Keratinocyte (primary cell): ENCODE measurements around the gene SPPL3. TPM values are rescaled to one million over a fixed set of nuclear protein-coding genes. Genes with fewer than 3 reads are reported as not detected.

Experiments
- DNase-seq: peaks from one replicate; pipeline ENCODE4 v3.0.0-alpha.2; 2011; ENCODE audit warnings: low read depth, missing footprints, low spot score
- FAIRE-seq: peaks from 2 replicates; lab custom pipeline; 2011; peaks lifted over from hg19 to GRCh38; lab: Jason Lieb, UNC
- H2AFZ ChIP-seq: 2 replicates; pipeline ENCODE4 v1.6.0; 2012; ENCODE audit warnings: low read length, control low read depth, inconsistent platforms; ENCODE audit not compliant: control insufficient read depth
- H3K27ac ChIP-seq: 2 replicates; pipeline ENCODE4 v1.5.1; 2011; ENCODE audit warnings: low read length; ENCODE audit not compliant: control insufficient read depth, insufficient read depth
- H3K27me3 ChIP-seq: 3 replicates; pipeline ENCODE4 v1.6.0; 2011; ENCODE audit warnings: low read length; ENCODE audit not compliant: control insufficient read depth, insufficient read depth; ENCODE audit errors: extremely low read depth
- H3K36me3 ChIP-seq, 2 experiments: 2 replicates in 1 of 2; 3 replicates in 1 of 2; pipeline ENCODE4 v1.5.1; 2011; ENCODE audit warnings: low read length in 2 of 2, mild to moderate bottlenecking in 1 of 2; ENCODE audit not compliant: control insufficient read depth in 2 of 2, insufficient read depth in 2 of 2; ENCODE audit errors: extremely low read depth in 1 of 2
- H3K4me1 ChIP-seq: 3 replicates; pipeline ENCODE4 v1.5.1; 2011; ENCODE audit warnings: low read length; ENCODE audit not compliant: control insufficient read depth, insufficient read depth; ENCODE audit errors: extremely low read depth
- H3K4me2 ChIP-seq: 3 replicates; pipeline ENCODE4 v1.6.0; 2011; ENCODE audit warnings: low read depth, low read length; ENCODE audit not compliant: control insufficient read depth, insufficient read depth; ENCODE audit errors: extremely low read depth
- H3K4me3 ChIP-seq, 3 experiments: fragments of 200-600 bp in 1 of 3; sonication (generic) in 1 of 3; 2 replicates in 2 of 3; 3 replicates in 1 of 3; pipeline ENCODE4 v1.5.1; 2011 to 2016; ENCODE audit warnings: low read length in 3 of 3, mild to moderate bottlenecking in 3 of 3, control low read depth in 2 of 3, inconsistent platforms in 1 of 3, low read depth in 1 of 3, mixed read lengths in 1 of 3, mixed run types in 1 of 3, moderate library complexity in 1 of 3; ENCODE audit not compliant: control insufficient read depth in 2 of 3, insufficient read depth in 2 of 3; ENCODE audit errors: extremely low read depth in 1 of 3
- H3K79me2 ChIP-seq: 2 replicates; pipeline ENCODE4 v1.6.0; 2012; ENCODE audit warnings: low read length; ENCODE audit not compliant: control insufficient read depth, insufficient read depth
- H3K9ac ChIP-seq: 3 replicates; pipeline ENCODE4 v1.6.0; 2011; ENCODE audit warnings: low read length; ENCODE audit not compliant: control insufficient read depth, insufficient read depth; ENCODE audit errors: extremely low read depth
- H3K9me1 ChIP-seq: 3 replicates; pipeline ENCODE4 v1.6.0; 2011; ENCODE audit warnings: low read length; ENCODE audit not compliant: control insufficient read depth, insufficient read depth; ENCODE audit errors: extremely low read depth
- H3K9me3 ChIP-seq: 2 replicates; pipeline ENCODE4 v1.5.1; 2012; ENCODE audit warnings: low read depth, low read length; ENCODE audit not compliant: control insufficient read depth
- H4K20me1 ChIP-seq: 3 replicates; pipeline ENCODE4 v1.6.0; 2011; ENCODE audit warnings: low read length; ENCODE audit not compliant: control insufficient read depth, insufficient read depth; ENCODE audit errors: extremely low read depth
- EZH2 ChIP-seq: IDR thresholded peaks from one replicate; pipeline ENCODE4 v1.6.1; 2012; ENCODE audit warnings: inconsistent platforms, mild to moderate bottlenecking, low read length, moderate library complexity
- dilution Hi-C: fragments of 300-500 bp; cut with MboI; formaldehyde crosslinking; loops from one replicate; pipeline ENCODE4 v1.7.0; 2020; ENCODE audit warnings: low sequenced_read_pairs; ENCODE audit not compliant: extremely low pct_ligation_motif_present
- polyA plus RNA-seq, 5 experiments: library from polyadenylated mRNA; depleted of rRNA in 3 of 5; stranded (reverse) in 3 of 5; stranded (forward) in 1 of 5; unstranded in 1 of 5; fragments of >200 nt; gene quantifications; 1 replicate in 1 of 5; 2 replicates in 3 of 5; 3 replicates in 1 of 5; pipeline versions ENCODE4 v1.2.1 to v1.2.3, GENCODE V29; 2011 to 2012; ENCODE audit warnings: missing spikeins in 2 of 5, low read depth in 1 of 5, low replicate concordance in 1 of 5
- TF ChIP-seq, protein P1 (sequence below), 3 experiments: IDR thresholded peaks in 1 of 3; conservative IDR thresholded peaks in 1 of 3; optimal IDR thresholded peaks in 1 of 3; 2 replicates in 2 of 3; 3 replicates in 1 of 3; pipeline versions ENCODE3 to v1.5.1; 2011; ENCODE audit warnings: low read length in 3 of 3, mild to moderate bottlenecking in 3 of 3, moderate library complexity in 2 of 3, control low read depth in 1 of 3, inconsistent platforms in 1 of 3; ENCODE audit not compliant: insufficient read depth in 2 of 3; ENCODE audit errors: extremely low read depth in 1 of 3

SPPL3 gene
- polyA plus RNA-seq, 1 donor (not counting 4 experiments of a cell fraction or from before 2014, with no cell fraction given): 28.3 TPM

DNA sequence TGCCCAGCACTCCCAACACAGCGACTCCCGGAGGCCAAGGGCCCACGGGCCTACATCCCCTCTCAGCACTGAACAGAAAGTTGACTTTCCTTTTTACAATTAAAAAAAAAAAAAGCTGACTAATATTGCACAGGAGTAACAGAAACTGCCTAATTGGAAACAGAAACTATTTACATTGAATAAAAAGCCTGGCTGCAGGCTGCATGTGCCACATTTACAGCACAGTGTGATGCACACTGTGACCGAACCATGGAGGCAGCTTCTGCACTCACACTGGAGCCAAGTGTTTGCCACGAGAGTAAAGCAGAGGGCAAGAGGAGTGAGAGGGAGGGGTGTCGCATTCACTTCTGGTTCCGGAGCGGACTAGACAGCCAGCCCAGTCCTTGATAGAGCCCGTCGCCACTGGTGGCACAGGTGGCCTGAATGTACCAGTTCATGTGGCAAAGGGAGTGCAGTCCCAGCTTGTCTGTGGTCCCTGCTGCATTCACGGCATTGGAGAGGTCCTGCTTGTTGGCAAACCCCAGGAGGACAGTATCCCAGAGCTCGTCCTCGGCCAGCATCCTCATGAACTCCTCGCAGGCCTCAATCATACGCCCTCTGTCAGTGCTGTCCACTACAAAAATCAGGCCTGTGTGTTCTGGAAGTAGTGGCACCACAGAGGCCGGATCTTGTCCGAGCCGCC, 59.2 kb downstream of the SPPL3 start:
- peaks cover 47% of the 10 kb centered on the region for H3K79me2 ChIP-seq
- no peaks in the 10 kb centered on the region for H3K9me1 ChIP-seq
- H3K4me1 ChIP-seq: peaks cover 20% of the 10 kb centered on the region
- peaks cover 3% of the 10 kb centered on the region for H4K20me1 ChIP-seq
- FAIRE-seq (no peak), DNase-seq (no peak)
- no peaks in the 10 kb centered on the region for H3K9me3 ChIP-seq
- H3K9ac ChIP-seq: no peak overlapping the region
- no peak overlapping the region for H3K4me2 ChIP-seq
- H2AFZ ChIP-seq: no peak overlapping the region
- H3K4me3 ChIP-seq: no peak overlapping the region
- H3K36me3 ChIP-seq: peaks cover 0 to 3% of the 10 kb centered on the region in 2 experiments
- no peaks in the 10 kb centered on the region for H3K27me3 ChIP-seq
- no peak overlapping the region for H3K27ac ChIP-seq
- TF ChIP-seq EZH2: no peak
- TF ChIP-seq, protein P1, sequence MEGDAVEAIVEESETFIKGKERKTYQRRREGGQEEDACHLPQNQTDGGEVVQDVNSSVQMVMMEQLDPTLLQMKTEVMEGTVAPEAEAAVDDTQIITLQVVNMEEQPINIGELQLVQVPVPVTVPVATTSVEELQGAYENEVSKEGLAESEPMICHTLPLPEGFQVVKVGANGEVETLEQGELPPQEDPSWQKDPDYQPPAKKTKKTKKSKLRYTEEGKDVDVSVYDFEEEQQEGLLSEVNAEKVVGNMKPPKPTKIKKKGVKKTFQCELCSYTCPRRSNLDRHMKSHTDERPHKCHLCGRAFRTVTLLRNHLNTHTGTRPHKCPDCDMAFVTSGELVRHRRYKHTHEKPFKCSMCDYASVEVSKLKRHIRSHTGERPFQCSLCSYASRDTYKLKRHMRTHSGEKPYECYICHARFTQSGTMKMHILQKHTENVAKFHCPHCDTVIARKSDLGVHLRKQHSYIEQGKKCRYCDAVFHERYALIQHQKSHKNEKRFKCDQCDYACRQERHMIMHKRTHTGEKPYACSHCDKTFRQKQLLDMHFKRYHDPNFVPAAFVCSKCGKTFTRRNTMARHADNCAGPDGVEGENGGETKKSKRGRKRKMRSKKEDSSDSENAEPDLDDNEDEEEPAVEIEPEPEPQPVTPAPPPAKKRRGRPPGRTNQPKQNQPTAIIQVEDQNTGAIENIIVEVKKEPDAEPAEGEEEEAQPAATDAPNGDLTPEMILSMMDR (optimal IDR thresholded peaks at IDR 0.05 in 1 of 3, IDR thresholded peaks at IDR 0.05 in 1 of 3, conservative IDR thresholded peaks at IDR 0.05 in 1 of 3; ENCODE audit: extremely low read depth in 1 of 3, insufficient read depth in 2 of 3, low read length in 3 of 3): no peak
- dilution Hi-C loops: no loop called here

DNA sequence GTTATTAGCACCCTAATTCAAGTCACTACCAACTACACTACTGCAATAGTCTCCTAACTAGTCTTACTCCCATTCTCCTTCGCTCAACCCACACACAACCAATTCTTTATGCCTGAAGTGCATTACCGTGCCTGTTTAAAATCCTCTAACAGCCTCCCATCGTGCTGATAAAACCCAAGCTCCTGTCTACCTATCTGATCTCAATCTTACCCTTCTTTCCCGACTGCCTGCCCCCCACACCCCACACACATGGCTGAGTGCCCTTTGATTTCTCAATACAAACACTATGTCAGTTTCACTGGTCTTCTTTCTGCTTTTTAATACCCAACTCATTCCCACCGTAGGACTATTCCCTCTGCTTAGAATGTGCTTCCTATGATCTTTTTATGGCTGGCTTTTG, 59.9 kb downstream of the SPPL3 start:
- FAIRE-seq (no peak), DNase-seq (no peak)
- Histone ChIP-seq H3K9me3 (no peaks in the 10 kb centered on the region), H3K9me1 (no peaks in the 10 kb centered on the region), H4K20me1 (peaks cover 3% of the 10 kb centered on the region), H3K36me3 (peaks cover 0 to 3% of the 10 kb centered on the region in 2 experiments), H2AFZ (no peak overlapping the region), H3K79me2 (peaks cover 51% of the 10 kb centered on the region), H3K4me3 (no peak overlapping the region), H3K9ac (no peak overlapping the region), H3K4me1 (peaks cover 15% of the 10 kb centered on the region), H3K27me3 (no peaks in the 10 kb centered on the region), H3K4me2 (no peak overlapping the region), H3K27ac (no peak overlapping the region)
- dilution Hi-C loops: no loop called here
- TF ChIP-seq, protein P1 (optimal IDR thresholded peaks at IDR 0.05 in 1 of 3, IDR thresholded peaks at IDR 0.05 in 1 of 3, conservative IDR thresholded peaks at IDR 0.05 in 1 of 3; ENCODE audit: extremely low read depth in 1 of 3, insufficient read depth in 2 of 3, low read length in 3 of 3): no peak
- no peak for TF ChIP-seq EZH2
